H9 (cell line): Measurements from ENCODE around the gene COX6A1. TPM values are rescaled to one million over a fixed set of nuclear protein-coding genes. Genes with fewer than 3 reads are reported as not detected.

Experiments
- DNase-seq: peaks from one replicate; pipeline ENCODE4 v3.0.0-alpha.2; 2017
- H2AFZ ChIP-seq: one replicate; pipeline ENCODE4 v1.6.1; 2013; ENCODE audit warnings: mild to moderate bottlenecking, low read length, control low read depth, moderate library complexity
- H2AK5ac ChIP-seq: 2 replicates; pipeline ENCODE4 v1.6.1; 2013; ENCODE audit warnings: low read length, control low read depth, mixed read lengths; ENCODE audit not compliant: insufficient read length
- H2BK120ac ChIP-seq: one replicate; pipeline ENCODE4 v1.6.1; 2013; ENCODE audit warnings: low read depth, mild to moderate bottlenecking, low read length, control low read depth, inconsistent platforms; ENCODE audit not compliant: poor library complexity, severe bottlenecking
- H2BK12ac ChIP-seq: 2 replicates; pipeline ENCODE4 v1.6.1; 2013; ENCODE audit warnings: low read length, control low read depth, mixed read lengths, low read depth; ENCODE audit not compliant: insufficient read length
- H2BK15ac ChIP-seq: 2 replicates; pipeline ENCODE4 v1.6.1; 2013; ENCODE audit warnings: low read depth, low read length, control low read depth
- H2BK20ac ChIP-seq: one replicate; pipeline ENCODE4 v1.6.1; 2013; ENCODE audit warnings: low read depth, mild to moderate bottlenecking, low read length, control low read depth, inconsistent platforms; ENCODE audit not compliant: poor library complexity, severe bottlenecking
- H2BK5ac ChIP-seq: 2 replicates; pipeline ENCODE4 v1.6.1; 2013; ENCODE audit warnings: low read length, control low read depth, mixed read lengths; ENCODE audit not compliant: insufficient read length
- H3K14ac ChIP-seq: 2 replicates; pipeline ENCODE4 v1.6.1; 2013; ENCODE audit warnings: low read length, control low read depth; ENCODE audit not compliant: insufficient read depth
- H3K18ac ChIP-seq: 2 replicates; pipeline ENCODE4 v1.6.1; 2013; ENCODE audit warnings: low read depth, mild to moderate bottlenecking, mixed read lengths, low read length, control low read depth; ENCODE audit not compliant: insufficient read length
- H3K23ac ChIP-seq: 2 replicates; pipeline ENCODE4 v1.6.1; 2013; ENCODE audit warnings: low read length, control low read depth, mixed read lengths, low read depth; ENCODE audit not compliant: insufficient read length
- H3K23me2 ChIP-seq: 2 replicates; pipeline ENCODE4 v1.6.1; 2013; ENCODE audit warnings: low read depth, mild to moderate bottlenecking, mixed read lengths, low read length, control low read depth; ENCODE audit not compliant: insufficient read length, poor library complexity, severe bottlenecking
- H3K27ac ChIP-seq: 2 replicates; pipeline ENCODE4 v1.5.1; 2013; ENCODE audit warnings: low read length, control low read depth, mixed read lengths, low read depth; ENCODE audit not compliant: insufficient read length
- H3K27me3 ChIP-seq: 2 replicates; pipeline ENCODE4 v1.6.1; 2013; ENCODE audit warnings: low read length, control low read depth, inconsistent platforms; ENCODE audit not compliant: insufficient read depth
- H3K4ac ChIP-seq: 2 replicates; pipeline ENCODE4 v1.6.1; 2013; ENCODE audit warnings: low read depth, mild to moderate bottlenecking, control low read depth, inconsistent platforms, low read length, moderate library complexity
- H3K4me1 ChIP-seq: 2 replicates; pipeline ENCODE4 v1.6.1; 2013; ENCODE audit warnings: low read length, control low read depth, inconsistent platforms; ENCODE audit not compliant: insufficient read depth
- H3K4me2 ChIP-seq: 2 replicates; pipeline ENCODE4 v1.6.1; 2013; ENCODE audit warnings: low read length, control low read depth, mixed read lengths; ENCODE audit not compliant: insufficient read length, insufficient read depth
- H3K56ac ChIP-seq: 2 replicates; pipeline ENCODE4 v1.6.1; 2013; ENCODE audit warnings: low read depth, mild to moderate bottlenecking, mixed read lengths, low read length, control low read depth; ENCODE audit not compliant: insufficient read length
- H3K79me1 ChIP-seq: 2 replicates; pipeline ENCODE4 v1.6.1; 2013; ENCODE audit warnings: low read depth, mild to moderate bottlenecking, moderate library complexity, low read length, control low read depth, inconsistent platforms; ENCODE audit not compliant: insufficient read depth, poor library complexity, severe bottlenecking
- H3K79me2 ChIP-seq: 2 replicates; pipeline ENCODE4 v1.6.1; 2013; ENCODE audit warnings: low read length, control low read depth, inconsistent platforms; ENCODE audit not compliant: insufficient read depth
- H3K9ac ChIP-seq: 2 replicates; pipeline ENCODE4 v1.6.1; 2013; ENCODE audit warnings: low read length, control low read depth, mixed read lengths; ENCODE audit not compliant: insufficient read length; ENCODE audit errors: extremely low read depth
- H3K9me3 ChIP-seq: one replicate; pipeline ENCODE4 v1.6.1; 2013; ENCODE audit warnings: low read depth, low read length, inconsistent platforms; ENCODE audit not compliant: control insufficient read depth
- H3T11ph ChIP-seq: one replicate; pipeline ENCODE4 v1.6.1; 2013; ENCODE audit warnings: mild to moderate bottlenecking, low read length, control low read depth, inconsistent platforms
- H4K20me1 ChIP-seq: one replicate; pipeline ENCODE4 v1.6.1; 2013; ENCODE audit not compliant: control insufficient read depth, insufficient read length, insufficient read depth
- H4K5ac ChIP-seq: 2 replicates; pipeline ENCODE4 v1.6.1; 2013; ENCODE audit warnings: low read depth, mild to moderate bottlenecking, mixed read lengths, low read length, control low read depth; ENCODE audit not compliant: insufficient read length
- H4K8ac ChIP-seq: replicated peaks from 2 replicates; pipeline ENCODE4 v1.6.1; 2013; ENCODE audit warnings: low read length, control low read depth, mixed read lengths, low read depth; ENCODE audit not compliant: insufficient read length
- H4K91ac ChIP-seq: 2 replicates; pipeline ENCODE4 v1.6.1; 2013; ENCODE audit warnings: low read depth, mild to moderate bottlenecking, moderate library complexity, mixed read lengths, low read length, control low read depth; ENCODE audit not compliant: insufficient read length
- H3K27ac Mint-ChIP-seq, 3 experiments: 2 replicates in 2 of 3; 3 replicates in 1 of 3; pipeline ENCODE4 v1.8.0; 2020 to 2021; ENCODE audit warnings: mixed read lengths in 3 of 3, mild to moderate bottlenecking in 1 of 3, moderate library complexity in 1 of 3
- H3K27me3 Mint-ChIP-seq: 2 replicates; pipeline ENCODE4 v1.8.0; 2021; ENCODE audit warnings: low read depth, mild to moderate bottlenecking, moderate library complexity, mixed read lengths
- H3K36me3 Mint-ChIP-seq, 3 experiments: 2 replicates in 2 of 3; 3 replicates in 1 of 3; pipeline ENCODE4 v1.8.0; 2020 to 2021; ENCODE audit warnings: low read depth in 3 of 3, mixed read lengths in 3 of 3; ENCODE audit not compliant: insufficient read depth in 1 of 3
- H3K4me1 Mint-ChIP-seq, 2 experiments: 2 replicates each; pipeline ENCODE4 v1.8.0; 2020; ENCODE audit warnings: mixed read lengths in 2 of 2
- H3K4me3 Mint-ChIP-seq, 2 experiments: 2 replicates in 1 of 2; 3 replicates in 1 of 2; pipeline ENCODE4 v1.8.0; 2020 to 2021; ENCODE audit warnings: mild to moderate bottlenecking in 2 of 2, mixed read lengths in 2 of 2, moderate library complexity in 1 of 2
- H3K9me3 Mint-ChIP-seq, 2 experiments: 2 replicates in 1 of 2; 3 replicates in 1 of 2; pipeline ENCODE4 v1.8.0; 2020; ENCODE audit warnings: mild to moderate bottlenecking in 2 of 2, mixed read lengths in 2 of 2, moderate library complexity in 1 of 2
- CTCF ChIP-seq: fragments of 200-600 bp; sonication (generic); conservative IDR thresholded peaks from 3 replicates; pipeline ENCODE4 v1.8.0; 2021; ENCODE audit warnings: antibody characterized with exemption, mild to moderate bottlenecking
- WGBS: extraction: QIAGEN DNeasy Blood & Tissue Kit; methylation state at CpG from one replicate; pipeline ENCODE4 v1.1.7; 2013; ENCODE audit warnings: missing lambda C conversion rate, low lambda C conversion rate, mixed read lengths; ENCODE audit not compliant: insufficient read length; ENCODE audit errors: extremely low coverage; 5-methylcytosine and 5-hydroxymethylcytosine counted together
- total RNA-seq: library from RNA; stranded (reverse); gene quantifications from 2 replicates; pipeline ENCODE4 v1.2.1, GENCODE V29; 2021

The COX6A1 gene
- total RNA-seq, 1 experiment from 2014 or later: 415 TPM

DNA sequence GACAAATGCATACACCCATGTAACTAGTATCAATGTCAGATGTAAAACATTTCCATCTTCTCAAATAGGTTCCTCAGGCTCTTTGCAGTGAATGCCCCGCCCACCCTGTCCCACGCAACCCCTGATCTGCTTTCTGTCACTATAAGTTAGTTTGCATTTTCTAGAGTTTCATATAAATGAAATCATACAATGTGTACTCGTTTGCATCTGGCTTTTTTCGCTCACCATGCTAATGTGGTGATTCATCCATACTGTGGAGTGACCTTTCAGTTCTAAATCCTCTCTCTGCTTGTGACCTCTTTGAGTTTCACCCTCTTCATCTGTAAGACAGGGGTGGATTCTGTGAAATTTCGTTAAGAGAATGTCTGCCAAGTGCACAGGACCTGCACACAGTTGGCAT is 38.4 kb upstream of the COX6A1 start:
- Mint-ChIP-seq H3K4me3 (no peak overlapping the region), H3K27ac (no peak overlapping the region), H3K27me3 (peaks cover 2% of the 10 kb centered on the region), H3K36me3 (peaks cover 0 to 2% (median 0%) of the 10 kb centered on the region in 3 experiments; a peak in 1 of 7 replicates), H3K9me3 (peaks cover 0 to 3% of the 10 kb centered on the region in 2 experiments; a peak in 1 of 5 replicates), H3K4me1 (peaks cover 21 to 43% of the 10 kb centered on the region in 2 experiments)
- Histone ChIP-seq H3K18ac (no peak overlapping the region), H4K5ac (no peak overlapping the region), H3K23ac (no peak overlapping the region), H3K14ac (no peak overlapping the region), H4K8ac (no peak overlapping the region), H3K23me2 (no peaks in the 10 kb centered on the region), H2AFZ (no peak overlapping the region), H2BK120ac (no peak overlapping the region), H3K9me3 (no peaks in the 10 kb centered on the region), H4K91ac (no peak overlapping the region), H3K27ac (no peak overlapping the region), H3K9ac (no peak overlapping the region), H3K79me2 (no peaks in the 10 kb centered on the region), H3K27me3 (no peaks in the 10 kb centered on the region), H3K4me1 (peaks cover 5% of the 10 kb centered on the region; the same call in 1 of the 2 replicates), H3K79me1 (no peaks in the 10 kb centered on the region), H2AK5ac (no peak overlapping the region), H3K4ac (no peak overlapping the region), H2BK20ac (no peak overlapping the region), H4K20me1 (no peaks in the 10 kb centered on the region), H3K56ac (no peak overlapping the region), H3K4me2 (no peak overlapping the region), H2BK15ac (no peak overlapping the region), H2BK5ac (no peak overlapping the region), H2BK12ac (no peak overlapping the region), H3T11ph (no peak overlapping the region)
- DNase-seq: no peak
- no CpG with 5 or more reads among the region's 5 CpGs for WGBS
- no peak for TF ChIP-seq CTCF
